RCC 7860 (cell line): ENCODE data around the gene NXPH1.
"Not testable (repeated sequence)": the region's sequence is repeated elsewhere in the genome, so short reads cannot be mapped to it uniquely, and the experiment has no call there.

ENCODE experiments used
- DNase-seq: peaks from one replicate; pipeline ENCODE4 v3.0.0-alpha.2; 2015; ENCODE audit warnings: low spot score
- FAIRE-seq: peaks from 2 replicates; lab custom pipeline; 2012; peaks lifted over from hg19 to GRCh38; lab: Jason Lieb, UNC

Gene NXPH1

GRCh38 chr7:8668627-8669500 is 235.5 kb downstream of the NXPH1 start:
- DNase-seq (no peak), FAIRE-seq (no peak)

GRCh38 chr7:8669501-8669851 is 236.1 kb downstream of the NXPH1 start:
- FAIRE-seq (no peak), DNase-seq (no peak)

- DNase-seq (no peak), FAIRE-seq (no peak)
Measured at GRCh38 chr7:8684426-8684825, 251.0 kb downstream of the NXPH1 start.

DNA sequence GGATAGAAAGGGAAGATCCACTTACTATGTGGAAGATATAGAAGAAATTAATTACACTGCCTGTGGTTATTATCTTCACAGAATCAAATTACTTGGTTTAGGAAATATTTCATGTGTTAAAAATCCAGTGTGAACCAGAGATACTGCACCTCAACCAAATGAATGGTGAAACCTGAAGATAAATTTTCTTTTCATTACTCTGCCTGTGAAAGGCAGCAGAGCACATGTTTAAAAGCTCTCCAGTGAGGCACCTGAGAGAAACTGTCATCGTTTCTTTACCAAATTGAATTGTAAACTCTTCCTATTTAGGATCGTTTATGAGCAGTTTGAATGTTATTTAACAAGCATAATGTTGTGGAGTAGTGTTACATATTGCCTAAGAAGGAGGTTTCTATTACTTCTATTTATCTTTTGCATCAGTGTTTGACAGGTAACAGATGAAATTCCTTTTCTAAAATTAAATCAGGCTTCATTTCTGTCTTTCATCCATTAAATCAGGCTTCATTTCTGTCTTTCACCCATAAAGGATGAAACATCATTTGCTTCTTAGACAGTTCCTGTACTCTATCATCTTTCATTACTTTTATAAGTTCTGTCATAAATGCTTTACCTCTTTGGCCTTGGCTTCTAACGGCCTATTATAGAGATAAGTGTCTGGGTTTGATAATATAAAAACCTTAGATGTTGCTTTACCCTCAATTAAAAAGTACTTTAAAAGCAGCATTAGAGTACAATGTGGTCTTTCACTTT is 266.6 kb downstream of the NXPH1 start:
- DNase-seq (no peak), FAIRE-seq (no peak)

GRCh38 chr7:8702807-8703206 is 269.4 kb downstream of the NXPH1 start:
- FAIRE-seq (no peak), DNase-seq (no peak)

GRCh38 chr7:8710124-8710523 is 276.7 kb downstream of the NXPH1 start:
- no peak for FAIRE-seq
- no peak for DNase-seq

DNA sequence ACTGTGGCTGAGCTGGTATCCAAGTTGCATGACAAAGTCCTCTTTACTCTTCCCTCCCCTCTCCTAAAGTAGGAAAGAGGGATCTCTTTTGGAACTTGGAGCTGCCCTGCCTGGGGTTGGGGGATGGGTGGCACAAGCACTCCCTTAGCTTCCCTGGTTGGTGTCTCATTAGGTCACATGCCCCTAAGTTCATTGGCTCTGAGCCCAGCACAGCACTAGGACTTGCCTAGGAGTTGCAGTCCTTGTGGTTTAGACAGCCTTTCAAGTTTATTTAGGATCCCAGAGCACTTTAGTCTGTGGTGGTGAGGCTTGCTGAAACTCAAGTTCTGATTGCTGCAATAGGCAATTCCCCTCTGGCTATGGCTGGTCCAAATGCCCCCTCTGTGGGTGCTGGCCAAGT is 281.4 kb downstream of the NXPH1 start:
- no peak for FAIRE-seq

DNA sequence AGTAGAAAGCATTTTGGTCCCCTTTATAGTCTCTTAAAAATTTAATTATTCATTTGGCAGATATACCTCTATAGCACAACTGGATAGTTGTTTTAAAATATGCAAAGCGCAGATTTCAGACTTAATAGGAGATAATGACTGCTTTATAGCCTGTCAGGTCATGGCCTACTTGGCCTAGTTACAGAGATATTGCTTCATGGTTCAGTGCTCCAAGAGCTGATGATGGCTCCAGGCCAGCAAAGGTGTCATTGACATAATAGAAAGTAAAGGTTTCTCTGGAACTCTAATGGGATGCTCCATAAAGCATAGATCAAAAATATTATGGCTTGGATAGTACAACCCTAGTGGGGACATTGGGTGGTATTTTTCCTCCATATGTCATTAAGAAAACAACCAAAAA is 285.7 kb downstream of the NXPH1 start:
- DNase-seq (no peak), FAIRE-seq (no peak)

More for the DNA sequence above, 281.4 kb downstream of the NXPH1 start:
- no peak for DNase-seq

DNA sequence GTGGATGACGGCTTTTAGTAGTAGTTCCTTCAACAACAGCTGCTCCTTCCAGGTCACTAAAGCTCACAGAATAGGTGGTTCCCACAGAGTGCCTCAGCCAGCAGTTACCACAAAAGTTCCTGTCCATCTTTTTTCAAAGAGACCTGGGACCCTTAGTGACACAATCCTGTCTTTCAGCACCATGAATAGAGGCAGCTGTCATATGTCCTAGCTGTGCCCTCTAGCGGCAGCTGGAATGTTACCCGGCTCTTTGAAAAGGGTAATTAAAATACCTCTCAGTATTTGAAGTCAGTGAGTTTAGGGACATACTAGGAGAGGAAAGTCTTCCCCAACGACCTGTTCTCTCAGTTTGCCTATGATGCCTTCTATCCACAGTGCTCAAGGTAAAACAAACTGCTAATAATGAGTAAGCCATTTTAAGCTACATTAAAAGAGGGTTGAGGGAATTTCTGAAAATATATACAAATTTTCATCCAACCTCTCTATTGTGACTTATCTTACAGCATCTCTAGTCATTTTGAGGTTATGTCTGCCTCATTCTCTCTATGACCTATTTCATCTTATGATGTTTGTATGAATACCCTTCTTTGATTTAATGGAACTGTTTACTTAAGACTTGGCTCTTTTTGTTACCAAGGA is 290.8 kb downstream of the NXPH1 start:
- DNase-seq (peak; percentile 39), FAIRE-seq (no peak)

DNA sequence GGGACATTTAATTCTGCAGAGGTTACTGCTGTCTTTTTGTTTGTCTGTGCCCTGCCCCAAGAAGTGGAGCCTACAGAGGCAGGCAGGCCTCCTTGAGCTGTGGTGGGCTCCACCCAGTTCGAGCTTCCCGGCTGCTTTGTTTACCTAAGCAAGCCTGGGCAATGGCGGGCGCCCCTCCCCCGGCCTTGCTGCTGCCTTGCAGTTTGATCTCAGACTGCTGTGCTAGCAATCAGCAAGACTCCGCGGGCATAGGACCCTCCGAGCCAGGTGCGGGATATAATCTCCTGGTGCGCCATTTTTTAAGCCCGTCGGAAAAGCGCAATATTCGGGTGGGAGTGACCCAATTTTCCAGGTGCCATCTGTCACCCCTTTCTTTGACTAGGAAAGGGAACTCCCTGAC is 298.3 kb downstream of the NXPH1 start:
- FAIRE-seq, DNase-seq: not testable (repeated sequence)

- no peak for FAIRE-seq
- no peak for DNase-seq
Measured at GRCh38 chr7:8739837-8740236, 306.4 kb downstream of the NXPH1 start.

GRCh38 chr7:8742837-8743236 is 309.4 kb downstream of the NXPH1 start:
- no peak for DNase-seq
- no peak for FAIRE-seq

DNA sequence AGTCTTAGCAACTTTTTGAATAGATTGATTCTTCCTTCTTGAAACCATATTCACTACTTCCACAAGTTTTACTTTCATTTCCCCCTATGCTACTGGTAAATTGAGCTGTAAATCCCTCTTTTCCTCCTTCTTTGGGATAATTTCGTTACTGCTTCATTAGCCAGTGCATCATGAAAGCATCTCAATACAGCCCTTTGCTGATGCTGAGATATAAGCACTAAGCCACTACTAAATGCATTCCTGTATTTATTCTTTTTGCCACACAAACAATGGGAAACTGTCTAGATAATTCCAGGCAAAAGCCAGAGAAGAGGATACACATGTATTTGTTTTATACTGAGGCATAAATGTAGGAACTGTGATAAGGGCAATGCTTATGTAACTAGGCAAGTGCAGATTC is 313.9 kb downstream of the NXPH1 start:
- DNase-seq (no peak), FAIRE-seq (no peak)

GRCh38 chr7:8751557-8752231 is 318.3 kb downstream of the NXPH1 start:
- FAIRE-seq: no peak
- no peak for DNase-seq

- no peak for DNase-seq
- no peak for FAIRE-seq
Measured at GRCh38 chr7:8753355-8753754, 319.9 kb downstream of the NXPH1 start.

DNA sequence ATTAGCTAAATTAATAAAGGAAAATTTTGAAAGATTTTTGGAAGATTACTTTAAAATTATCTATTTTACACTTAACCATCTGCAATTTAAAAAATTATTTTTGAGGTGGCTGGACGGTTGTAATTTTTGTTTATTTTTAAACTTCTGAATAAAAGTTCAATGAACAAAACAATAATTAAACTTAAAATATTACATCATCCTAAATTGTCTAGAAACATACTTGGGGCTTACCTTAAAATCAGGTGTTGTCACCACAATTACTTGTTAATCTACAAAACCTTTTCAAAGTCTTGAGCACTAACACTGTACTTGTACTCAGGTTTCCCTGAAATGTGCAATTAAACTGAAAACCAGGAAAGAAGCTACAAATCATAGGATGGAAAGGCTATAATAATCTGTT is 328.3 kb downstream of the NXPH1 start:
- FAIRE-seq: no peak
- no peak for DNase-seq

- FAIRE-seq (no peak), DNase-seq (no peak)
Measured at GRCh38 chr7:8762803-8763202, 329.4 kb downstream of the NXPH1 start.

GRCh38 chr7:8765374-8765773 is 332.0 kb downstream of the NXPH1 start:
- FAIRE-seq: no peak
- DNase-seq: no peak

- FAIRE-seq (no peak), DNase-seq (no peak)
Measured at GRCh38 chr7:8773518-8773917, 340.1 kb downstream of the NXPH1 start.

DNA sequence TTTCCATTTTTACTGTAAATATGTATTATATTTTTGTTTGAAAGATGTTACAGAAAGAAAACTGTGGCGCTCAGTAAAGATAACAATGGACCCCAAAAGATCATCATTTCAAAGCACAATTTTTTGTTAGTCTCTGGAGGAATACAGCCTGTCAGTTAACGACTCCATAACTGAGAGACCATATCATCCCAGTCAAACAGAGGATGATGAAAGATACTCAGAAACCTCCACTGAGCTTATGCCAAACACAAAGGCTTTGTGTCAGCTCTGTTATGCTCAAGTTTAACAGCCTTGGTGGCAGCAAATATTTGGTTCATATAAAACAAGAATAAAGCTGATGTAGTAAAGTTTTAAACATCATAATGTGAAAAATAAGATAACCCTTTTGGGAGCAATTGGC is 345.1 kb downstream of the NXPH1 start:
- DNase-seq: no peak

GRCh38 chr7:8781166-8781565 is 347.8 kb downstream of the NXPH1 start:
- no peak for FAIRE-seq
- no peak for DNase-seq

More for the DNA sequence above, 345.1 kb downstream of the NXPH1 start:
- no peak for FAIRE-seq
